ENCODE measurements around the gene DDX10. TPM values are rescaled to one million over a fixed set of nuclear protein-coding genes. Genes with fewer than 3 reads are reported as not detected.

Gene DDX10
- total and polyA plus RNA-seq, 4 donors, result 20.5 to 34.2 (median 24.4) TPM

GRCh38 chr11:108672786-108673185 lies 7.9 kb downstream of the DDX10 start:
- H3K27me3 ChIP-seq (ENCODE audit: control insufficient read depth, insufficient read depth, low read length), result no peaks in the 10 kb centered on the region
- no peaks in the 10 kb centered on the region for H3K4me1 ChIP-seq (ENCODE audit: control insufficient read depth, insufficient read depth, low read length)
- no peaks in the 10 kb centered on the region for H3K9me3 ChIP-seq (ENCODE audit: control insufficient read depth, insufficient read depth, low read length)
- peaks cover 9% of the 10 kb centered on the region for H3K36me3 ChIP-seq (ENCODE audit: control insufficient read depth, insufficient read depth, low read length)
- no peak for DNase-seq (ENCODE audit: low read depth in 4 of 6, low spot score in 6 of 6)
- no peak overlapping the region for H3K4me3 ChIP-seq (ENCODE audit: low read depth, low read length)
- no peak overlapping the region for H3K27ac ChIP-seq (ENCODE audit: low read depth, low read length)

- no peak for DNase-seq (ENCODE audit: low read depth in 4 of 6, low spot score in 6 of 6)
- H3K9me3 ChIP-seq (ENCODE audit: control insufficient read depth, insufficient read depth, low read length), result no peaks in the 10 kb centered on the region
- H3K27ac ChIP-seq (ENCODE audit: low read depth, low read length), result no peak overlapping the region
- no peak overlapping the region for H3K4me3 ChIP-seq (ENCODE audit: low read depth, low read length)
- WGBS (ENCODE audit: insufficient coverage), result no CpG with 5 or more reads among the region's 2 CpGs
- no peaks in the 10 kb centered on the region for H3K4me1 ChIP-seq (ENCODE audit: control insufficient read depth, insufficient read depth, low read length)
- H3K27me3 ChIP-seq (ENCODE audit: control insufficient read depth, insufficient read depth, low read length), result no peaks in the 10 kb centered on the region
- H3K36me3 ChIP-seq (ENCODE audit: control insufficient read depth, insufficient read depth, low read length), result peaks cover 14% of the 10 kb centered on the region
Measured at GRCh38 chr11:108679045-108679444, 14.2 kb downstream of the DDX10 start.

GRCh38 chr11:108680271-108680670 lies 15.4 kb downstream of the DDX10 start:
- Histone ChIP-seq H3K9me3 (ENCODE audit: control insufficient read depth, insufficient read depth, low read length) (no peaks in the 10 kb centered on the region), H3K27ac (ENCODE audit: low read depth, low read length) (no peak overlapping the region), H3K27me3 (ENCODE audit: control insufficient read depth, insufficient read depth, low read length) (no peaks in the 10 kb centered on the region), H3K36me3 (ENCODE audit: control insufficient read depth, insufficient read depth, low read length) (peaks cover 14% of the 10 kb centered on the region), H3K4me1 (ENCODE audit: control insufficient read depth, insufficient read depth, low read length) (no peaks in the 10 kb centered on the region), H3K4me3 (ENCODE audit: low read depth, low read length) (no peak overlapping the region)
- DNase-seq (ENCODE audit: low read depth in 4 of 6, low spot score in 6 of 6), result no peak
- WGBS (ENCODE audit: insufficient coverage), result no CpG with 5 or more reads among the region's 1 CpG

DNA sequence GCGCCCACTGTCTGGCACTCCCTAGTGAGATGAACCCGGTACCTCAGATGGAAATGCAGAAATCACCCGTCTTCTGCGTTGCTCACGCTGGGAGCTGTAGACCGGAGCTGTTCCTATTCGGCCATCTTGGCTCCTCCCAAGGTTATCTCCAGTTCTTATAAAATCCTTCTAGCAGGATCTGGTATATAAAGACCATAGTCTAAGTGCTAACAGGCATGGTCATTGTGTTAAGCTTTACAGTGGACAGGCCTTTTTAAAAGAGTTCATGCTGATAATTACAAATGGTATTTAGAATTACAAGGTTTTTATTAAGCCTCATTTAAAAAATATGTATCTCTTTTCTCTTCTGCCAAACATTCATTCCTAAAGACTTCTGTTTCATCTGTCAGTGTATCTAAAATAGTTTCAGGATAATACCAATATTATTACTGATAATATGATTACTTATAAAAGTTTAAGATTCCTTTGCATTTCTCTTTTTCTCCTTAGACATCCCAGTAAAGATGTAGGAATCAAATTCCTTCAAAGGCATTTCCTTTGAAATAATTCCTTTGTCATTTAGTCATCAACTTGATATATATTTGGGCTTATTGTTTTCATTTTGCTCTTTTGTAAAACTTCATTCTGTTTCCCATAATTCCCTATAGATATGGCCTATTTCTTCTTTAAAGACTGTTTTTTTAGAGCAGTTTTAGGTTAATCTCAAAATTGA lies 20.7 kb downstream of the DDX10 start:
- H3K36me3 ChIP-seq (ENCODE audit: control insufficient read depth, insufficient read depth, low read length), result no peaks in the 10 kb centered on the region

DNA sequence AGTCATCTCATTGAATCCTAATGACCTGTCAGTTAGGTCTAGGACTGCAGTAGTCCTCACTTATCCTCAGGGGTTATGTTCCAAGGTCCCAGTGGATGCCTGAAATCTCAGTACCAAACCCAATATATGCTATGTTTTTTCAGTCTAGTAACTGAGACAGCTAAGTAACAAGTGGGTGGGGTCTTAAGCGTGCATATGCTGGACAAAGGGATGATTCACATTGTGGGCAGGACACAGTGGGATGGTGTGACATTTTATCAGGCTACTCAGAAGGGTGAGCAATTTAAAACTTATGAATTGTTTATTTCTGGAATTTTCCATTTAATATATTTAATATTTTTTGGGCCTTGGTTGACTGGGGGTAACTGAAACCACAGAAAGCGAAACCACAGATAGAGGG lies 29.0 kb downstream of the DDX10 start:
- no peak for DNase-seq (ENCODE audit: low read depth in 4 of 6, low spot score in 6 of 6)
- Histone ChIP-seq H3K4me1 (ENCODE audit: control insufficient read depth, insufficient read depth, low read length) (no peaks in the 10 kb centered on the region), H3K27ac (ENCODE audit: low read depth, low read length) (no peak overlapping the region), H3K27me3 (ENCODE audit: control insufficient read depth, insufficient read depth, low read length) (no peaks in the 10 kb centered on the region), H3K36me3 (ENCODE audit: control insufficient read depth, insufficient read depth, low read length) (peaks cover 3% of the 10 kb centered on the region), H3K9me3 (ENCODE audit: control insufficient read depth, insufficient read depth, low read length) (no peaks in the 10 kb centered on the region), H3K4me3 (ENCODE audit: low read depth, low read length) (no peak overlapping the region)
- no CpG with 5 or more reads among the region's 2 CpGs for WGBS (ENCODE audit: insufficient coverage)

More for the DNA sequence above, 20.7 kb downstream of the DDX10 start:
- DNase-seq (ENCODE audit: low read depth in 4 of 6, low spot score in 6 of 6), result no peak
- H3K9me3 ChIP-seq (ENCODE audit: control insufficient read depth, insufficient read depth, low read length), result no peaks in the 10 kb centered on the region
- no peak overlapping the region for H3K27ac ChIP-seq (ENCODE audit: low read depth, low read length)
- WGBS (ENCODE audit: insufficient coverage), result no CpG with 5 or more reads among the region's 7 CpGs
- H3K4me3 ChIP-seq (ENCODE audit: low read depth, low read length), result no peak overlapping the region
- H3K4me1 ChIP-seq (ENCODE audit: control insufficient read depth, insufficient read depth, low read length), result no peaks in the 10 kb centered on the region
- H3K27me3 ChIP-seq (ENCODE audit: control insufficient read depth, insufficient read depth, low read length), result no peaks in the 10 kb centered on the region

- Histone ChIP-seq H3K36me3 (ENCODE audit: control insufficient read depth, insufficient read depth, low read length) (peaks cover 3% of the 10 kb centered on the region), H3K9me3 (ENCODE audit: control insufficient read depth, insufficient read depth, low read length) (no peaks in the 10 kb centered on the region), H3K4me1 (ENCODE audit: control insufficient read depth, insufficient read depth, low read length) (no peaks in the 10 kb centered on the region), H3K27me3 (ENCODE audit: control insufficient read depth, insufficient read depth, low read length) (no peaks in the 10 kb centered on the region), H3K27ac (ENCODE audit: low read depth, low read length) (no peak overlapping the region), H3K4me3 (ENCODE audit: low read depth, low read length) (no peak overlapping the region)
- WGBS (ENCODE audit: insufficient coverage), result no CpG with 5 or more reads among the region's 1 CpG
- no peak for DNase-seq (ENCODE audit: low read depth in 4 of 6, low spot score in 6 of 6)
Measured at GRCh38 chr11:108694846-108695245, 30.0 kb downstream of the DDX10 start.

- peak; percentile 57 to 95 (median 70) for DNase-seq (ENCODE audit: low read depth in 4 of 6, low spot score in 6 of 6)
- 86% methylated on average over 2 of the region's 3 CpGs for WGBS (ENCODE audit: insufficient coverage)
- H3K9me3 ChIP-seq (ENCODE audit: control insufficient read depth, insufficient read depth, low read length), result no peaks in the 10 kb centered on the region
Measured at GRCh38 chr11:108697872-108698473, 33.1 kb downstream of the DDX10 start.

GRCh38 chr11:108698844-108699642 lies 34.2 kb downstream of the DDX10 start:
- DNase-seq (ENCODE audit: low read depth in 4 of 6, low spot score in 6 of 6), result no peak
- 94% methylated on average over 2 of the region's 4 CpGs for WGBS (ENCODE audit: insufficient coverage)
- no peak overlapping the region for H3K4me3 ChIP-seq (ENCODE audit: low read depth, low read length)
- no peak overlapping the region for H3K27ac ChIP-seq (ENCODE audit: low read depth, low read length)
- H3K36me3 ChIP-seq (ENCODE audit: control insufficient read depth, insufficient read depth, low read length), result no peaks in the 10 kb centered on the region
- no peaks in the 10 kb centered on the region for H3K27me3 ChIP-seq (ENCODE audit: control insufficient read depth, insufficient read depth, low read length)
- H3K4me1 ChIP-seq (ENCODE audit: control insufficient read depth, insufficient read depth, low read length), result no peaks in the 10 kb centered on the region
- no peaks in the 10 kb centered on the region for H3K9me3 ChIP-seq (ENCODE audit: control insufficient read depth, insufficient read depth, low read length)

More at GRCh38 chr11:108697872-108698473, 33.1 kb downstream of the DDX10 start:
- Histone ChIP-seq H3K27me3 (ENCODE audit: control insufficient read depth, insufficient read depth, low read length) (no peaks in the 10 kb centered on the region), H3K27ac (ENCODE audit: low read depth, low read length) (no peak overlapping the region), H3K36me3 (ENCODE audit: control insufficient read depth, insufficient read depth, low read length) (no peaks in the 10 kb centered on the region), H3K4me1 (ENCODE audit: control insufficient read depth, insufficient read depth, low read length) (no peaks in the 10 kb centered on the region), H3K4me3 (ENCODE audit: low read depth, low read length) (no peak overlapping the region)

DNA sequence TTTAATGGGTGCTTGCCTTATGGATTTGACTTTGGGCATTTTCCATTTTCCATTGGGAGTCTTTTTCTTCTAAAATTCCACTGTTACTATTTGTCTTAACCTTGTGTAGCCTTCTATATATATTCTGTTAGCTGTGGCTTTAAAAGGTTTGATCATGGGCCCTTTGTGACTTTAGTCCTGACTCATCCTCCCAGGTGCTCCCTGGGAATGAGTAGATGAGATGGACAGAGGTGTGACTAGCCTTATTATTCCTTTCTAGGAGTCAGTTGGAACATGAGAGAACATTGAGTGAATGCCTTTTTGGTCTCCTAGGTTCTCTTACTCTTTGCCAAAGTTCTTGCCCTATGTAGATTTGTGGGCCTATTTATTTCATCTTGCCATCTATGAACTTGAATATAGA lies 39.0 kb downstream of the DDX10 start:
- Histone ChIP-seq H3K9me3 (ENCODE audit: control insufficient read depth, insufficient read depth, low read length) (peaks cover 4% of the 10 kb centered on the region), H3K27ac (ENCODE audit: low read depth, low read length) (no peak overlapping the region), H3K27me3 (ENCODE audit: control insufficient read depth, insufficient read depth, low read length) (no peaks in the 10 kb centered on the region), H3K36me3 (ENCODE audit: control insufficient read depth, insufficient read depth, low read length) (peaks cover 3% of the 10 kb centered on the region), H3K4me1 (ENCODE audit: control insufficient read depth, insufficient read depth, low read length) (no peaks in the 10 kb centered on the region), H3K4me3 (ENCODE audit: low read depth, low read length) (no peak overlapping the region)
- DNase-seq (ENCODE audit: low read depth in 4 of 6, low spot score in 6 of 6), result no peak
